Neuronal stem cell (in vitro differentiated cells): Measurements from ENCODE around the gene TSC22D4.

ENCODE experiments used
- DNase-seq: peaks from one replicate; pipeline ENCODE4 v3.0.0-alpha.2; 2013; ENCODE audit warnings: low spot score
- H2AFZ ChIP-seq: one replicate; pipeline ENCODE4 v1.6.1; 2013; ENCODE audit warnings: mild to moderate bottlenecking, low read length, inconsistent platforms
- H2AK5ac ChIP-seq: 2 replicates; pipeline ENCODE4 v1.6.1; 2013; ENCODE audit warnings: low read depth, mild to moderate bottlenecking, inconsistent platforms, low read length, moderate library complexity, mixed read lengths
- H2BK120ac ChIP-seq: 2 replicates; pipeline ENCODE4 v1.6.1; 2013; ENCODE audit warnings: low read depth, mild to moderate bottlenecking, inconsistent platforms, low read length, moderate library complexity, mixed read lengths
- H2BK12ac ChIP-seq: one replicate; pipeline ENCODE4 v1.6.1; 2013; ENCODE audit warnings: low read length, inconsistent platforms
- H2BK15ac ChIP-seq: 2 replicates; pipeline ENCODE4 v1.6.1; 2013; ENCODE audit warnings: mild to moderate bottlenecking, low read length, inconsistent platforms, mixed read lengths
- H2BK5ac ChIP-seq: one replicate; pipeline ENCODE4 v1.6.1; 2013; ENCODE audit warnings: inconsistent platforms, mild to moderate bottlenecking, low read length, moderate library complexity
- H3K14ac ChIP-seq: one replicate; pipeline ENCODE4 v1.6.1; 2013; ENCODE audit warnings: low read length, inconsistent platforms
- H3K18ac ChIP-seq: 2 replicates; pipeline ENCODE4 v1.6.1; 2013; ENCODE audit warnings: low read length, inconsistent platforms
- H3K23ac ChIP-seq: 2 replicates; pipeline ENCODE4 v1.6.1; 2013; ENCODE audit warnings: low read depth, mild to moderate bottlenecking, mixed read lengths, low read length, inconsistent platforms; ENCODE audit not compliant: poor library complexity
- H3K27ac ChIP-seq: replicated peaks from 3 replicates; pipeline ENCODE4 v1.5.1; 2013; ENCODE audit warnings: low read length, inconsistent platforms
- H3K27me3 ChIP-seq, 3 experiments: 2 replicates each; pipeline ENCODE4 v1.6.1; 2013; ENCODE audit warnings: low read length in 3 of 3, mild to moderate bottlenecking in 2 of 3, inconsistent platforms in 1 of 3, low read depth in 1 of 3, mixed read lengths in 1 of 3, moderate library complexity in 1 of 3; ENCODE audit not compliant: control insufficient read depth in 3 of 3, insufficient read depth in 3 of 3
- H3K36me3 ChIP-seq, 2 donors: replicated peaks in 1 of 2; 2 replicates each; pipeline ENCODE4 v1.6.1; 2013; ENCODE audit warnings: low read length in 2 of 2; ENCODE audit not compliant: control insufficient read depth in 2 of 2, insufficient read depth in 2 of 2
- H3K4ac ChIP-seq: 2 replicates; pipeline ENCODE4 v1.6.1; 2013; ENCODE audit warnings: inconsistent platforms, mild to moderate bottlenecking, low read length, moderate library complexity
- H3K4me1 ChIP-seq, 2 donors: 1 replicate in 1 of 2; 2 replicates in 1 of 2; pipeline ENCODE4 v1.6.1; 2013; ENCODE audit warnings: low read length in 2 of 2, low read depth in 1 of 2; ENCODE audit not compliant: control insufficient read depth in 2 of 2, insufficient read depth in 1 of 2
- H3K4me2 ChIP-seq: one replicate; pipeline ENCODE4 v1.6.1; 2013; ENCODE audit warnings: mild to moderate bottlenecking, low read length, inconsistent platforms; ENCODE audit not compliant: insufficient read depth, poor library complexity, severe bottlenecking
- H3K4me3 ChIP-seq, 2 donors: 2 replicates each; pipeline ENCODE4 v1.5.1; 2013; ENCODE audit warnings: low read length in 2 of 2, mild to moderate bottlenecking in 2 of 2, inconsistent platforms in 1 of 2, moderate library complexity in 1 of 2
- H3K79me1 ChIP-seq: one replicate; pipeline ENCODE4 v1.6.1; 2013; ENCODE audit warnings: low read depth, mild to moderate bottlenecking, inconsistent platforms, low read length, moderate library complexity
- H3K9ac ChIP-seq: one replicate; pipeline ENCODE4 v1.6.1; 2013; ENCODE audit warnings: mild to moderate bottlenecking, low read depth, low read length, inconsistent platforms; ENCODE audit not compliant: poor library complexity
- H3K9me3 ChIP-seq, 2 donors: replicated peaks in 1 of 2; 2 replicates each; pipeline versions ENCODE3 to v1.6.1; 2013; ENCODE audit warnings: low read length in 2 of 2, mild to moderate bottlenecking in 2 of 2, inconsistent platforms in 1 of 2, low read depth in 1 of 2, mixed read lengths in 1 of 2, moderate library complexity in 1 of 2; ENCODE audit not compliant: control insufficient read depth in 2 of 2, insufficient read depth in 1 of 2
- H4K8ac ChIP-seq: one replicate; pipeline ENCODE4 v1.6.1; 2013; ENCODE audit warnings: low read depth, mild to moderate bottlenecking, inconsistent platforms, low read length, moderate library complexity
- H4K91ac ChIP-seq: one replicate; pipeline ENCODE4 v1.6.1; 2013; ENCODE audit warnings: low read length, low read depth, mild to moderate bottlenecking, inconsistent platforms; ENCODE audit not compliant: poor library complexity
- WGBS, 2 donors: extraction: QIAGEN DNeasy Blood & Tissue Kit; methylation state at CpG; one replicate each; pipeline ENCODE4 v1.1.7; 2013; ENCODE audit warnings: missing lambda C conversion rate in 2 of 2, mixed read lengths in 1 of 2; ENCODE audit not compliant: insufficient read length in 2 of 2, insufficient replicate concordance in 1 of 2; ENCODE audit errors: extremely low coverage in 2 of 2; 5-methylcytosine and 5-hydroxymethylcytosine counted together

The TSC22D4 gene

DNA sequence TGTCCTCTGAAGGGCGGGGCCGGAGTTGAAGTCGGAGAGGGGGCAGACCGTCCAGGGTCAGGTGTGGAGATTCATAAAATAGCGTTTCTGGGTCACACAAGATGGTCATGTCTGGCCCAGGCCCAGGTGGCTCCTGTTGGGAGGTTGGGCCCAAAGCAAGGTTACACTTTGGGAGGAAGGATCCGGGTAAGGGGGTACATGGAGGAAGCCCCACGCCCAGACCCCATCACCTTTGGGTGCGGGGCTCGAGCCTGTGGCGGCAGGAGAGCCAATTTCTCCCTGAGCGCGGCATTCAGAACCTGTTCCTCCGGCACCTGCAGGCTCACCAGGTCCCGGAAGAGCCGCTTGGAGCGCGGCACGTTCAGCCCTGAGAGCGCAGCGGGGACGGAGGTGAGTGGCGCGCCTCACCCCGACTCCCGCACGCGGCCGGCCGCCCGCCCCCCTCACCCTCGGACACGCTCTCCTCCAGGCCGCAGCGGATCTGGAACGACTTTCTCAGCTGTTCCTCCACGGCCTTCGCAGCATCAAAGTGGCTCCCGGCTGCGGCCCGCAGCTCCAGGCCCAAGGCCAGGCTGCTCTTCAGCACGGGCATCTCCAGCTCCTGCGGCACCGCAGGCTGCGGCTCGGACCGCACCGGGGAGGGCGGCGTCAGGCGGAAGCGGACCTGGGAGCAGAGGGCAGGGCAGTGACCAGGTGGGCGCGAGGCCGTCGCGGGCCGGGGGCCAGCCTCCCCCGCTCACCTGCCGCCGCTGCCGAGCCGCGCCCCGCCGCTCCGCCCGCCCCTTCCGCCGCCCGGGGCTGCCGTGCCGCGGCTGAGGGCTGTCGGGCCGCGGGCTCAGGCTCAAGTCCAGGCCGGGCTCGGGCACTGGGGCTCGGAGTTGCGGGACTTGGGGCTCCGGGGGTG is 43.4 kb downstream of the TSC22D4 start:
- H2BK5ac ChIP-seq, result peak overlapping the region; percentile 56
- H3K36me3 ChIP-seq, result peaks cover 28 to 52% of the 10 kb centered on the region in 2 donors
- H3K23ac ChIP-seq, result peak overlapping the region; percentile 94
- H3K9me3 ChIP-seq, result no peaks in the 10 kb centered on the region
- peak overlapping the region; percentile 76 for H2BK15ac ChIP-seq
- H3K27me3 ChIP-seq, result no peaks in the 10 kb centered on the region
- H3K4ac ChIP-seq, result peak overlapping the region; percentile 6
- no CpG with 5 or more reads among the region's 81 CpGs for WGBS, 2 donors
- H4K8ac ChIP-seq, result peak overlapping the region; percentile 9
- H4K91ac ChIP-seq, result no peak overlapping the region
- peak overlapping the region; percentile 83 for H3K27ac ChIP-seq
- H3K18ac ChIP-seq, result peak overlapping the region; percentile 98
- peak overlapping the region; percentile 92 for H3K4me2 ChIP-seq
- peak overlapping the region; percentile 84 for H3K14ac ChIP-seq
- H3K4me3 ChIP-seq, result peak overlapping the region; percentile 91 to 97
- peak overlapping the region; percentile 66 for H2AK5ac ChIP-seq
- H3K4me1 ChIP-seq, result peaks cover 22 to 27% of the 10 kb centered on the region in 2 donors
- DNase-seq, result no peak
- peak overlapping the region; percentile 98 for H3K9ac ChIP-seq
- no peak overlapping the region for H2BK12ac ChIP-seq
- peak overlapping the region; percentile 5 for H2BK120ac ChIP-seq
- H3K79me1 ChIP-seq, result peaks cover 16% of the 10 kb centered on the region
- peak overlapping the region; percentile 73 for H2AFZ ChIP-seq

DNA sequence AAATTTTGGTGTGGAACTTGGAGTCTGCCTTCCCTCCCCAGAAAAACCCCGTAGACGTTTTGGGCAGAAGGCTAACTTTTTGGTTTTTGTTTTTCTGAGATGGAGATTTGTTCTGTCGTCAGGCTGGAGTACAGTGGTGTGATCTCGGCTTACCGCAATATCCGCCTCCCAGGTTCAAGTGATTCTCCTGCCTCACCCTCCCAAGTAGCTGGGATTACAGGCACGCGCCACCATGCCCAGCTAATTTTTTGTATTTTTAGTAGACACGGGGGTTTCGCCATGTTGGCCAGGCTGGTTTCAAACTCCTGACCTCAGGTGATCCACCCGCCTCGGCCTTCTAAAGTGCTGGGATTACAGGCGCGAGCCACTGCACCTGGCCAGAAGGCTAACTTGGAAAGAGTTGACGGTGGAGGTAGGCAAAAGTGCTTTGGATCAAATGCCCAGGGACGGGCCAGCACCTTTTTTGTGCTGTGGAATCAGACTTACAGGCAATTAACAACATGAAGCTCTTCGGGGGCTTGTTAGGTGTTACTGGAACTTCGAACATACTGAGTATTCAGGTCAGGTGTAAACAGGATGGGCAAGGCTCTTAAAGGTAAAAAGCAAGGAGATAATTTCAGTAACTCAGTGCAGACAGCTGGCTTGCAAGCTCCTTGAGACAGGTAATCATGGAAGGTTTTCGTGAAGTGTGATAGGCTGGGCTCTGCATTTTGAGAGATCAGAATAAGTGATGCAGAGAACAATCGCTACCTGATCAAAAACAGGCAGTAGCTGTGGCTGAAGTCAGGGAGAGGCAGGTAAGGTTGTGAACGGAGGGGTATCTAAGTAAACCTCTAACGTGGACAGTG is 44.5 kb downstream of the TSC22D4 start:
- no peak overlapping the region for H4K8ac ChIP-seq
- H3K36me3 ChIP-seq, result peaks cover 28 to 55% of the 10 kb centered on the region in 2 donors
- no peak overlapping the region for H3K9ac ChIP-seq
- H3K27me3 ChIP-seq, result no peaks in the 10 kb centered on the region
- H3K79me1 ChIP-seq, result peaks cover 16% of the 10 kb centered on the region
- no peak overlapping the region for H2BK15ac ChIP-seq
- DNase-seq, result no peak
- no peaks in the 10 kb centered on the region for H3K9me3 ChIP-seq
- no peak overlapping the region for H2BK12ac ChIP-seq
- H3K4me2 ChIP-seq, result peak overlapping the region; percentile 92
- no peak overlapping the region for H2BK120ac ChIP-seq
- no CpG with 5 or more reads among the region's 22 CpGs for WGBS, 2 donors
- H3K18ac ChIP-seq, result no peak overlapping the region
- peak overlapping the region; percentile 56 for H2BK5ac ChIP-seq
- H3K23ac ChIP-seq, result no peak overlapping the region
- no peak overlapping the region for H2AK5ac ChIP-seq
- no peak overlapping the region for H3K14ac ChIP-seq
- no peak overlapping the region for H3K27ac ChIP-seq
- H3K4ac ChIP-seq, result no peak overlapping the region
- peaks cover 24 to 30% of the 10 kb centered on the region in 2 donors for H3K4me1 ChIP-seq
- H3K4me3 ChIP-seq, result peak overlapping the region in 1 of 2 donors; percentile 91
- H4K91ac ChIP-seq, result no peak overlapping the region
- H2AFZ ChIP-seq, result no peak overlapping the region

- Histone ChIP-seq H3K4me3 (no peak overlapping the region), H2BK5ac (no peak overlapping the region), H3K36me3 (peaks cover 28 to 55% of the 10 kb centered on the region in 2 donors), H3K27ac (no peak overlapping the region), H3K9me3 (no peaks in the 10 kb centered on the region), H3K4me1 (peaks cover 24 to 30% of the 10 kb centered on the region in 2 donors), H3K9ac (no peak overlapping the region), H2BK15ac (no peak overlapping the region), H2AFZ (no peak overlapping the region), H2BK120ac (no peak overlapping the region), H2AK5ac (no peak overlapping the region), H3K4me2 (no peak overlapping the region), H3K4ac (no peak overlapping the region), H4K8ac (no peak overlapping the region), H2BK12ac (no peak overlapping the region), H3K79me1 (peaks cover 16% of the 10 kb centered on the region), H3K18ac (no peak overlapping the region), H3K23ac (no peak overlapping the region), H3K27me3 (no peaks in the 10 kb centered on the region), H4K91ac (no peak overlapping the region), H3K14ac (no peak overlapping the region)
- no peak for DNase-seq
- WGBS, 2 donors, result no CpG with 5 or more reads among the region's 10 CpGs
Measured at GRCh38 chr7:100433592-100434296, 45.3 kb downstream of the TSC22D4 start.
